Calu3 (cell line): ENCODE measurements around the gene INCENP. TPM values are rescaled to one million over a fixed set of nuclear protein-coding genes. Genes with fewer than 3 reads are reported as not detected.

Source experiments
- BruUV-seq: library from RNA; stranded (reverse); fragments of 400-500 nt; replicated peaks from 2 replicates; lab custom pipeline; 2021; lab: Mats Ljungman, UMichigan
- CTCF ChIA-PET: fragments of 300-600 bp; sonication (Branson Sonifier 250); formaldehyde crosslinking; loops from one replicate; lab custom pipeline; 2022; ENCODE audit warnings: antibody characterized with exemption; lab: Charles Lee
- DNase-seq: peaks from one replicate; pipeline ENCODE4 v3.0.0; 2022
- H3K27ac Mint-ChIP-seq: one replicate; pipeline ENCODE4 v1.8.0; 2022; ENCODE audit warnings: mixed read lengths; ENCODE audit not compliant: unreplicated experiment
- H3K27me3 Mint-ChIP-seq: one replicate; pipeline ENCODE4 v1.8.0; 2022; ENCODE audit warnings: mixed read lengths; ENCODE audit not compliant: unreplicated experiment
- H3K36me3 Mint-ChIP-seq: one replicate; pipeline ENCODE4 v1.8.0; 2022; ENCODE audit warnings: mild to moderate bottlenecking, moderate library complexity, mixed read lengths; ENCODE audit not compliant: insufficient read depth, unreplicated experiment
- H3K4me1 Mint-ChIP-seq: one replicate; pipeline ENCODE4 v1.8.0; 2022; ENCODE audit warnings: mild to moderate bottlenecking, low read depth, mixed read lengths; ENCODE audit not compliant: unreplicated experiment
- H3K4me3 Mint-ChIP-seq: one replicate; pipeline ENCODE4 v1.8.0; 2022; ENCODE audit warnings: mild to moderate bottlenecking, low read depth, moderate library complexity, mixed read lengths; ENCODE audit not compliant: unreplicated experiment
- H3K9me3 Mint-ChIP-seq: one replicate; pipeline ENCODE4 v1.8.0; 2022; ENCODE audit warnings: low read depth, mixed read lengths; ENCODE audit not compliant: unreplicated experiment
- CTCF ChIP-seq: fragments of 200-600 bp; IDR thresholded peaks from one replicate; pipeline ENCODE4 v1.8.0; 2022; ENCODE audit warnings: antibody characterized with exemption; ENCODE audit not compliant: unreplicated experiment
- intact Hi-C: fragments of 100-400 bp; cut with micrococcal nuclease; formaldehyde crosslinking; loops from one replicate; pipeline ENCODE4 v1.10.0; 2022; ENCODE audit not compliant: unreplicated experiment
- total RNA-seq: library from RNA; stranded (reverse); gene quantifications from 2 replicates; pipeline ENCODE4 v1.2.3, GENCODE V29; 2022

Gene INCENP
- total RNA-seq, 1 experiment from 2014 or later: 115 TPM

- Mint-ChIP-seq H3K27me3 (no peaks in the 10 kb centered on the region), H3K4me3 (no peak overlapping the region), H3K36me3 (peaks cover 42% of the 10 kb centered on the region), H3K9me3 (no peaks in the 10 kb centered on the region), H3K4me1 (peaks cover 20% of the 10 kb centered on the region), H3K27ac (no peak overlapping the region)
- BruUV-seq: no TSS peak
- no peak for DNase-seq
- CTCF ChIA-PET: no interaction called here
- TF ChIP-seq CTCF: no peak
- intact Hi-C loops: no loop called here
Measured at GRCh38 chr11:62132191-62132590, 8.4 kb downstream of the INCENP start.

GRCh38 chr11:62132689-62133293, 9.0 kb downstream of the INCENP start:
- TF ChIP-seq CTCF: no peak
- Mint-ChIP-seq H3K4me3 (no peak overlapping the region), H3K27ac (no peak overlapping the region), H3K36me3 (peaks cover 42% of the 10 kb centered on the region), H3K4me1 (peaks cover 20% of the 10 kb centered on the region), H3K27me3 (no peaks in the 10 kb centered on the region), H3K9me3 (no peaks in the 10 kb centered on the region)
- CTCF ChIA-PET: no interaction called here
- DNase-seq: no peak
- BruUV-seq: no TSS peak
- intact Hi-C loops: no loop called here

GRCh38 chr11:62133328-62134065, 9.7 kb downstream of the INCENP start:
- H3K4me3 Mint-ChIP-seq: no peak overlapping the region
- intact Hi-C loops: no loop called here
- H3K27me3 Mint-ChIP-seq: no peaks in the 10 kb centered on the region
- peaks cover 17% of the 10 kb centered on the region for H3K4me1 Mint-ChIP-seq
- TF ChIP-seq CTCF: no peak
- CTCF ChIA-PET: interaction anchor here (0.7 kb wide), 1 partner anchor 108 kb away, joined by 3 read pairs; no protein-coding TSS in a partner anchor
- no TSS peak for BruUV-seq
- H3K36me3 Mint-ChIP-seq: peaks cover 40% of the 10 kb centered on the region
- H3K27ac Mint-ChIP-seq: peak overlapping the region; percentile 35
- H3K9me3 Mint-ChIP-seq: no peaks in the 10 kb centered on the region
- no peak for DNase-seq

GRCh38 chr11:62137276-62137861, 13.6 kb downstream of the INCENP start:
- Mint-ChIP-seq H3K4me1 (no peaks in the 10 kb centered on the region), H3K36me3 (peaks cover 30% of the 10 kb centered on the region), H3K27me3 (no peaks in the 10 kb centered on the region), H3K4me3 (no peak overlapping the region), H3K27ac (no peak overlapping the region), H3K9me3 (no peaks in the 10 kb centered on the region)
- DNase-seq: no peak
- BruUV-seq: no TSS peak
- CTCF ChIA-PET: interaction anchor here (0.6 kb wide), 1 partner anchor 20 kb away, joined by 5 read pairs; no protein-coding TSS in a partner anchor
- TF ChIP-seq CTCF: no peak
- intact Hi-C loops: no loop called here
